ENCODE data around the gene PDE2A.

DNA sequence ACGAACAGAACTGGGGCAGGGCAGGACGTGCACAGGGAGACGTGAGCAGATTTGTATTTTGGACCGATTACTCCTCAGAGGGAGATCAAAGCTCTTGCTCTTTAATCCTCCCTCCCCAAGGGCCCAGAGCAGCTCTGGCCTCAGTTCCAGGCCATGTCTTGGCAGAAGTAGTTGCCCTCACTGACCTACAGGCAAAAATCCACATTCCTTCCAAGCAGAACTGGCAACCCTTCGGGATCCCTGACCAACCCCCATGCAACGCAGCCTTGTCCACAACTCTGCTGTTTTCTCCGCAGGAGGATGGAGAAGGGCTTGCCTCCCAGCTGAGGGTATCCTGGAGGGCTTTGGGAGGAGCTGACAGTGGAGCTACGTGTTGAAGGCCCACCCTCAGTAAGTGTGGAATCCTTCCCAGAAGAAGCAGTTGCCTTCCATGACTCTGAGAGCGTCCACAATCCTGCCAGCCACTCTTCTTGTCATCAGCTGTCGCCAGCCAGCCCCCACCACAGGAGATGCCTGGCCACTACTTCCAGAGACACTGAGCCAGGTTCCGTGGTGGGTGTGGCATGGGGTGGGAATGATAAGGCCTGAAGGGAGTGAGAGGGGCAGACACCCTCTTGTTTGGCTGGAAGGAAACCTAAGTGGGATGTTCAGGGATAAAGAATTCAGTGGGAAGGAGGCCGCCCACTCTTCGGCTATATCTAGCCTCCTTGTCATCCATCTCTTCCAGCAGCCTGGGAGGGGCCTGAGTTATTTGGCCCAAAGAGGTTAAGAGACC, 68.1 kb downstream of the PDE2A start:
- TF ChIP-seq, protein P1, sequence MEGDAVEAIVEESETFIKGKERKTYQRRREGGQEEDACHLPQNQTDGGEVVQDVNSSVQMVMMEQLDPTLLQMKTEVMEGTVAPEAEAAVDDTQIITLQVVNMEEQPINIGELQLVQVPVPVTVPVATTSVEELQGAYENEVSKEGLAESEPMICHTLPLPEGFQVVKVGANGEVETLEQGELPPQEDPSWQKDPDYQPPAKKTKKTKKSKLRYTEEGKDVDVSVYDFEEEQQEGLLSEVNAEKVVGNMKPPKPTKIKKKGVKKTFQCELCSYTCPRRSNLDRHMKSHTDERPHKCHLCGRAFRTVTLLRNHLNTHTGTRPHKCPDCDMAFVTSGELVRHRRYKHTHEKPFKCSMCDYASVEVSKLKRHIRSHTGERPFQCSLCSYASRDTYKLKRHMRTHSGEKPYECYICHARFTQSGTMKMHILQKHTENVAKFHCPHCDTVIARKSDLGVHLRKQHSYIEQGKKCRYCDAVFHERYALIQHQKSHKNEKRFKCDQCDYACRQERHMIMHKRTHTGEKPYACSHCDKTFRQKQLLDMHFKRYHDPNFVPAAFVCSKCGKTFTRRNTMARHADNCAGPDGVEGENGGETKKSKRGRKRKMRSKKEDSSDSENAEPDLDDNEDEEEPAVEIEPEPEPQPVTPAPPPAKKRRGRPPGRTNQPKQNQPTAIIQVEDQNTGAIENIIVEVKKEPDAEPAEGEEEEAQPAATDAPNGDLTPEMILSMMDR (IDR thresholded peaks at IDR 0.05; ENCODE audit: low read depth, low read length) = no peak
- TF ChIP-seq POLR2A (IDR thresholded peaks at IDR 0.05; ENCODE audit: extremely low read depth, insufficient read length) (no peak), MYC (IDR thresholded peaks at IDR 0.05; ENCODE audit: low read depth, low read length) (no peak)
